ENCODE measurements around the gene SPRR2A. TPM values are rescaled to one million over a fixed set of nuclear protein-coding genes. Genes with fewer than 3 reads are reported as not detected.

Gene SPRR2A
- polyA plus RNA-seq (not detected in 2 replicates), polyA minus RNA-seq (not detected in 2 replicates)

- no peak within 1 kb of the TSS for H3K9ac ChIP-seq (ENCODE audit: low read length)
- H2AFZ ChIP-seq (ENCODE audit: low read depth, low read length), result no peak within 1 kb of the TSS
- TF ChIP-seq TAF1 (IDR thresholded peaks at IDR 0.05; ENCODE audit: low read depth), result no peak
- no peak for TF ChIP-seq CTCF (IDR thresholded peaks at IDR 0.05; ENCODE audit: poor library complexity, severe bottlenecking)
- TF ChIP-seq MXI1 (conservative IDR thresholded peaks at IDR 0.05; ENCODE audit: poor library complexity, severe bottlenecking), result no peak
- TF ChIP-seq RAD21 (conservative IDR thresholded peaks at IDR 0.05), result no peak
- no peak for TF ChIP-seq REST (IDR thresholded peaks at IDR 0.05; ENCODE audit: borderline replicate concordance)
- TF ChIP-seq SMC3 (conservative IDR thresholded peaks at IDR 0.05; ENCODE audit: poor library complexity), result no peak
- TF ChIP-seq EZH2 (IDR thresholded peaks at IDR 0.05; ENCODE audit: borderline replicate concordance, insufficient read depth, low read length, poor library complexity, severe bottlenecking), result no peak
- no peak for TF ChIP-seq POLR2AphosphoS5 (IDR thresholded peaks at IDR 0.05)
- TF ChIP-seq EP300 (conservative IDR thresholded peaks at IDR 0.05; ENCODE audit: poor library complexity, severe bottlenecking), result no peak
Observed at GRCh38 chr1:153057375-153057774, at the start of gene SPRR2A. TSS of gene SPRR2A (minus strand) at chr1:153057512. CDS start at chr1:153056735, 777 bp downstream.

GRCh38 chr1:153100245-153100644, 42.9 kb upstream of the SPRR2A start:
- TF ChIP-seq SMC3 (conservative IDR thresholded peaks at IDR 0.05; ENCODE audit: poor library complexity) (no peak), EZH2 (IDR thresholded peaks at IDR 0.05; ENCODE audit: borderline replicate concordance, insufficient read depth, low read length, poor library complexity, severe bottlenecking) (no peak), TAF1 (IDR thresholded peaks at IDR 0.05; ENCODE audit: low read depth) (no peak), REST (IDR thresholded peaks at IDR 0.05; ENCODE audit: borderline replicate concordance) (no peak), POLR2AphosphoS5 (IDR thresholded peaks at IDR 0.05) (no peak), RAD21 (conservative IDR thresholded peaks at IDR 0.05) (no peak), EP300 (conservative IDR thresholded peaks at IDR 0.05; ENCODE audit: poor library complexity, severe bottlenecking) (no peak), MXI1 (conservative IDR thresholded peaks at IDR 0.05; ENCODE audit: poor library complexity, severe bottlenecking) (no peak), CTCF (IDR thresholded peaks at IDR 0.05; ENCODE audit: poor library complexity, severe bottlenecking) (no peak)

More at GRCh38 chr1:153057375-153057774, at the start of gene SPRR2A:
- Histone ChIP-seq H3K79me2 (replicated peaks; ENCODE audit: insufficient read depth, low read length) (no peaks in the 10 kb centered on the region), H3F3A (ENCODE audit: insufficient read depth, low read length, poor library complexity, severe bottlenecking) (no peaks in the 10 kb centered on the region), H3K9me2 (ENCODE audit: insufficient read depth, low read length) (no peaks in the 10 kb centered on the region), H3K4me3 (ENCODE audit: low read length) (no peak within 1 kb of the TSS), H3K36me3 (ENCODE audit: insufficient read depth, low read length) (no peaks in the 10 kb centered on the region), H3K27ac (ENCODE audit: low read length) (no peak within 1 kb of the TSS), H3K9me3 (ENCODE audit: low read length) (no peaks in the 10 kb centered on the region), H4K20me1 (ENCODE audit: insufficient read depth) (no peaks in the 10 kb centered on the region), H3K4me2 (ENCODE audit: low read length) (no peak within 1 kb of the TSS), H3K27me3 (ENCODE audit: insufficient read depth, low read depth, low read length) (no peaks in the 10 kb centered on the region)

More at GRCh38 chr1:153100245-153100644, 42.9 kb upstream of the SPRR2A start:
- Histone ChIP-seq H3K27me3 (ENCODE audit: insufficient read depth, low read depth, low read length) (no peaks in the 10 kb centered on the region), H3K27ac (ENCODE audit: low read length) (no peak overlapping the region), H3K9me3 (ENCODE audit: low read length) (no peaks in the 10 kb centered on the region), H3K36me3 (ENCODE audit: insufficient read depth, low read length) (no peaks in the 10 kb centered on the region), H3K4me3 (ENCODE audit: low read length) (no peak overlapping the region), H3K9ac (ENCODE audit: low read length) (no peak overlapping the region), H3K79me2 (replicated peaks; ENCODE audit: insufficient read depth, low read length) (no peaks in the 10 kb centered on the region), H2AFZ (ENCODE audit: low read depth, low read length) (no peak overlapping the region), H3F3A (ENCODE audit: insufficient read depth, low read length, poor library complexity, severe bottlenecking) (no peaks in the 10 kb centered on the region), H3K4me2 (ENCODE audit: low read length) (no peak overlapping the region), H3K9me2 (ENCODE audit: insufficient read depth, low read length) (no peaks in the 10 kb centered on the region), H4K20me1 (ENCODE audit: insufficient read depth) (no peaks in the 10 kb centered on the region)
